Measurements from ENCODE around the gene SMAD2. TPM values are rescaled to one million over a fixed set of nuclear protein-coding genes. Genes with fewer than 3 reads are reported as not detected.

Gene SMAD2
- total and polyA plus RNA-seq, 2 of the 8 experiments (the other 6 are each of a cell fraction or from before 2014, with no cell fraction given), result 28.4 to 124 TPM

DNA sequence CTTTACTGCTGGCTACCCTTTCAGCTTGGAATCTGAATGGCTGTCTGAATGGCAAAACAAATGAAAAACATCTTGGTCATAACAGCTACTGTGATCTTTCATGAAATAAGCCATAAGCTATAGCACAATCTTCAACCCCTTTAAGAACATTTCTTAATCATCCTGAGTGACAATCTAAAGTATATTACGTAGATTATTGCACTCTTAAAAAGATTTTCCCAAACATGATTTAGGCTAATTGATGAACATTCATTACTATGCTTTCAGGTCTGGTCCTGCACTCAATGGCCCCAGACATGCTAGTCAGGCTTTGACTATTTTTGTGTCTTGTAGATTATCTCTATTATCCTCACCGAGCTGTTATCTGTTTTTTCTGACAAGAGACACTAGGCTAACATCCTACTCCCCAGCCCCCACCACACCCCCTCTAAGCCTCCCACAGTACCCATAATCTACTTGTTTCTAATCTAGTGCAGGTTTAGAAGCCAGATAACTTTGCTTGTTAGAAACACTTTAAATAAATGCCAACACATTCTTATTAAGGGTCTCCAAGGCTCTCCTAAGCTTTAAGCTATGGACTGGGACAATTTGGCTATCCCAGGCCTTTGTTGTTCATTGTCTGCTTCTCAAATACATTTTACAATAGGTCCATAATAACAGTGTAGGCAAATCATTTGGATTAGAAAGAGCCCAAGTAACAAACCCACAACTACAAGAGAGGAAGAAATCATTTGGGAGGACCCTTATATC is 4.2 kb downstream of the SMAD2 start:
- H3K14ac ChIP-seq (ENCODE audit: insufficient read length), result no peak overlapping the region
- no peaks in the 10 kb centered on the region for H3K27me3 ChIP-seq (replicated peaks in 1 of 4; ENCODE audit: control insufficient read depth in 3 of 4, extremely low read depth in 1 of 4, insufficient read depth in 3 of 4, low read length in 3 of 4)
- H3K36me3 ChIP-seq (ENCODE audit: control insufficient read depth in 2 of 4, insufficient read depth in 4 of 4, low read length in 3 of 4), result no peaks in the 10 kb centered on the region
- H2BK120ac ChIP-seq (replicated peaks; ENCODE audit: low read depth, low read length), result no peak overlapping the region
- peaks cover 22 to 25% of the 10 kb centered on the region in 2 experiments for H4K20me1 ChIP-seq (replicated peaks in 1 of 2; ENCODE audit: control insufficient read depth in 1 of 2, insufficient read depth in 2 of 2, low read length in 2 of 2)
- peaks cover 1% of the 10 kb centered on the region; the same call in 1 of the 2 replicates for H3K23me2 ChIP-seq (ENCODE audit: low read depth, low read length)
- H3K79me1 ChIP-seq (ENCODE audit: low read depth, low read length), result no peaks in the 10 kb centered on the region; the same call in 1 of the 2 replicates
- H3K79me2 ChIP-seq (ENCODE audit: control insufficient read depth in 1 of 2, insufficient read depth in 2 of 2, low read length in 2 of 2), result peaks cover 51 to 85% of the 10 kb centered on the region in 2 experiments
- no peak overlapping the region for H2AFZ ChIP-seq (ENCODE audit: low read length)
- H3K27ac ChIP-seq (ENCODE audit: low read depth, low read length), result no peak overlapping the region
- 77% methylated on average over 2 of the region's 2 CpGs; no CpG with 5 or more reads in 1 of the 2 experiments for WGBS, 2 experiments (ENCODE audit: extremely low coverage in 1 of 2, insufficient coverage in 1 of 2, insufficient read length in 1 of 2, insufficient replicate concordance in 2 of 2, low coverage in 1 of 2, low lambda C conversion rate in 2 of 2, missing lambda C conversion rate in 1 of 2)
- H3K4me1 ChIP-seq (replicated peaks in 1 of 4; ENCODE audit: control insufficient read depth in 3 of 4, insufficient read depth in 4 of 4, low read length in 3 of 4), result peaks cover 2 to 28% (median 19%) of the 10 kb centered on the region in 4 experiments; a peak in 5 of 7 replicates
- no peak overlapping the region for H2BK20ac ChIP-seq (ENCODE audit: low read length)
- H3K9ac ChIP-seq (replicated peaks in 1 of 4; ENCODE audit: extremely low read depth in 1 of 4, low read depth in 3 of 4, low read length in 3 of 4), result no peak overlapping the region; a peak in 1 of 7 replicates
- DNase-seq (ENCODE audit: low read depth in 1 of 2, low spot score in 2 of 2) (no peak), FAIRE-seq (no peak)
- no peak overlapping the region for H2BK12ac ChIP-seq (ENCODE audit: low read depth, low read length)
- no peak overlapping the region for H4K8ac ChIP-seq (ENCODE audit: extremely low read depth, insufficient read depth, low read length)
- H2AK5ac ChIP-seq (ENCODE audit: low read depth, low read length), result no peak overlapping the region
- ChIA-PET CTCF (ENCODE audit: partially characterized antibody) (interaction anchor here (1.2 to 2.7 kb wide), 3 partner anchors 27 to 694 kb away, joined by 4 to 10 read pairs (median 9); no protein-coding TSS in a partner anchor), POLR2A (ENCODE audit: partially characterized antibody) (interaction anchor here (1.5 to 1.6 kb wide), 2 partner anchors 81 to 114 kb away, joined by 4 read pairs; no protein-coding TSS in a partner anchor)
- no peaks in the 10 kb centered on the region for H3K9me3 ChIP-seq (ENCODE audit: insufficient read depth in 2 of 2, low read depth in 1 of 2, low read length in 1 of 2)
- H3K4me3 ChIP-seq (ENCODE audit: extremely low read depth in 1 of 4, insufficient read depth in 2 of 4, low read depth in 3 of 4, low read length in 4 of 4), result peak overlapping the region in 1 of 4 experiments; percentile 16; a peak in 1 of 8 replicates
- no peak overlapping the region for H3K18ac ChIP-seq (ENCODE audit: extremely low read depth, low read length)
- no peak overlapping the region for H2BK5ac ChIP-seq (ENCODE audit: low read depth, low read length)
- no peak overlapping the region for H4K91ac ChIP-seq (replicated peaks; ENCODE audit: insufficient read length, low read length)
- H2BK15ac ChIP-seq (ENCODE audit: low read length), result no peak overlapping the region
- no peak overlapping the region for H3K56ac ChIP-seq (replicated peaks; ENCODE audit: insufficient read length, low read depth, low read length)
- H4K5ac ChIP-seq (ENCODE audit: insufficient read length, low read depth, low read length), result no peak overlapping the region
- H3K4ac ChIP-seq (replicated peaks; ENCODE audit: insufficient read length, low read depth, low read length), result no peak overlapping the region
- no peak overlapping the region for H3K23ac ChIP-seq (ENCODE audit: insufficient read length)
- peak overlapping the region; percentile 37 to 75; a peak in 2 of 4 replicates for H3K4me2 ChIP-seq (ENCODE audit: insufficient read depth in 1 of 2, low read depth in 2 of 2, low read length in 2 of 2)
- TF ChIP-seq MAFK (IDR thresholded peaks at IDR 0.05; ENCODE audit: low read depth, low read length) (no peak), JUND (IDR thresholded peaks at IDR 0.05; ENCODE audit: low read length) (no peak), POLR2A (IDR thresholded peaks at IDR 0.05; ENCODE audit: control extremely low read depth in 1 of 2, low read depth in 2 of 2, low read length in 2 of 2) (no peak), SIRT6 (IDR thresholded peaks at IDR 0.05; ENCODE audit: low read length) (no peak), SUZ12 (IDR thresholded peaks at IDR 0.05; ENCODE audit: low read length) (no peak), EP300 (IDR thresholded peaks at IDR 0.05; ENCODE audit: borderline replicate concordance in 1 of 2, low read depth in 2 of 2, low read length in 2 of 2) (no peak), FOSL1 (IDR thresholded peaks at IDR 0.05; ENCODE audit: insufficient read depth, low read depth, low read length) (no peak), YY1 (IDR thresholded peaks at IDR 0.05; ENCODE audit: low read depth, low read length) (no peak), RBBP5 (IDR thresholded peaks at IDR 0.05; ENCODE audit: borderline replicate concordance, low read depth, low read length) (no peak), EZH2 (IDR thresholded peaks at IDR 0.05; ENCODE audit: low read depth, low read length, severe bottlenecking) (no peak), SAP30 (IDR thresholded peaks at IDR 0.05; ENCODE audit: insufficient read depth, insufficient replicate concordance, low read length) (no peak), TCF12 (IDR thresholded peaks at IDR 0.05; ENCODE audit: low read depth, low read length) (no peak), SIX5 (IDR thresholded peaks at IDR 0.05; ENCODE audit: low read depth, low read length) (no peak)
